Measurements from ENCODE around the gene SGCG. TPM values are rescaled to one million over a fixed set of nuclear protein-coding genes. Genes with fewer than 3 reads are reported as not detected.
"Not testable (repeated sequence)": the region's sequence is repeated elsewhere in the genome, so short reads cannot be mapped to it uniquely, and the experiment has no call there.

The SGCG gene
- not detected in 2 replicates for total RNA-seq

GRCh38 chr13:23180711-23181110, at the start of gene SGCG:
TSS of gene SGCG (plus strand) at chr13:23180979. CDS start at chr13:23203695, 22,716 bp downstream.
- no peak for DNase-seq (ENCODE audit: low read depth in 2 of 2)

- no peak for DNase-seq (ENCODE audit: low read depth in 2 of 2)
These were observed 46.2 kb upstream of the SGCG start for GRCh38 chr13:23134542-23134941.

- DNase-seq (ENCODE audit: low read depth in 2 of 2): peak in 1 of 2 donors; percentile 17
These were observed 40.3 kb upstream of the SGCG start for GRCh38 chr13:23140492-23140891.

- no peak for DNase-seq (ENCODE audit: low read depth in 2 of 2)
These were observed 38.8 kb upstream of the SGCG start for GRCh38 chr13:23141964-23142363.

- DNase-seq (ENCODE audit: low read depth in 2 of 2): not testable (repeated sequence)
These were observed 38.2 kb upstream of the SGCG start for GRCh38 chr13:23142607-23143006.

GRCh38 chr13:23144431-23144830, 36.3 kb upstream of the SGCG start:
- DNase-seq (ENCODE audit: low read depth in 2 of 2): no peak

GRCh38 chr13:23146006-23146405, 34.8 kb upstream of the SGCG start:
- DNase-seq (ENCODE audit: low read depth in 2 of 2): no peak

- no peak for DNase-seq (ENCODE audit: low read depth in 2 of 2)
These were observed 33.8 kb upstream of the SGCG start for GRCh38 chr13:23146811-23147625.

- DNase-seq (ENCODE audit: low read depth in 2 of 2): no peak
These were observed 33.0 kb upstream of the SGCG start for GRCh38 chr13:23147827-23148226.

- DNase-seq (ENCODE audit: low read depth in 2 of 2): no peak
These were observed 23.0 kb upstream of the SGCG start for GRCh38 chr13:23157781-23158180.

- DNase-seq (ENCODE audit: low read depth in 2 of 2): peak in 1 of 2 donors; percentile 17
These were observed 21.5 kb upstream of the SGCG start for GRCh38 chr13:23159205-23159759.

GRCh38 chr13:23159760-23160637, 20.8 kb upstream of the SGCG start:
- DNase-seq (ENCODE audit: low read depth in 2 of 2): no peak

GRCh38 chr13:23160638-23161480, 19.9 kb upstream of the SGCG start:
- DNase-seq (ENCODE audit: low read depth in 2 of 2): no peak

GRCh38 chr13:23161481-23161825, 19.3 kb upstream of the SGCG start:
- DNase-seq (ENCODE audit: low read depth in 2 of 2): no peak

- no peak for DNase-seq (ENCODE audit: low read depth in 2 of 2)
These were observed 4.9 kb upstream of the SGCG start for GRCh38 chr13:23175920-23176319.

GRCh38 chr13:23182142-23182541, 1.4 kb downstream of the SGCG start:
- DNase-seq (ENCODE audit: low read depth in 2 of 2): no peak

GRCh38 chr13:23183292-23183691, 2.5 kb downstream of the SGCG start:
- no peak for DNase-seq (ENCODE audit: low read depth in 2 of 2)

GRCh38 chr13:23185542-23185941, 4.8 kb downstream of the SGCG start:
- DNase-seq (ENCODE audit: low read depth in 2 of 2): no peak

GRCh38 chr13:23201870-23202269, 21.1 kb downstream of the SGCG start:
- no peak for DNase-seq (ENCODE audit: low read depth in 2 of 2)

GRCh38 chr13:23202383-23202782, 21.6 kb downstream of the SGCG start:
- no peak for DNase-seq (ENCODE audit: low read depth in 2 of 2)

- no peak for DNase-seq (ENCODE audit: low read depth in 2 of 2)
These were observed 22.7 kb downstream of the SGCG start for GRCh38 chr13:23203516-23203915.

Data from dermis microvascular lymphatic vessel endothelial cell (primary cell).